Stimulated activated CD4-positive, alpha-beta T cell treated with anti-CD3 and anti-CD28 coated beads, TNF-alpha, amount 100 ng/mL, for 24 hours (primary cell): ENCODE results near the gene IYD.
"Not testable (repeated sequence)": the region's sequence is repeated elsewhere in the genome, so short reads cannot be mapped to it uniquely, and the experiment has no call there.

Experiments
- DNase-seq, 3 experiments: peaks; one replicate each; pipeline ENCODE4 v3.0.0-alpha.2; 2020; ENCODE audit warnings: low read depth in 3 of 3

IYD gene

DNA sequence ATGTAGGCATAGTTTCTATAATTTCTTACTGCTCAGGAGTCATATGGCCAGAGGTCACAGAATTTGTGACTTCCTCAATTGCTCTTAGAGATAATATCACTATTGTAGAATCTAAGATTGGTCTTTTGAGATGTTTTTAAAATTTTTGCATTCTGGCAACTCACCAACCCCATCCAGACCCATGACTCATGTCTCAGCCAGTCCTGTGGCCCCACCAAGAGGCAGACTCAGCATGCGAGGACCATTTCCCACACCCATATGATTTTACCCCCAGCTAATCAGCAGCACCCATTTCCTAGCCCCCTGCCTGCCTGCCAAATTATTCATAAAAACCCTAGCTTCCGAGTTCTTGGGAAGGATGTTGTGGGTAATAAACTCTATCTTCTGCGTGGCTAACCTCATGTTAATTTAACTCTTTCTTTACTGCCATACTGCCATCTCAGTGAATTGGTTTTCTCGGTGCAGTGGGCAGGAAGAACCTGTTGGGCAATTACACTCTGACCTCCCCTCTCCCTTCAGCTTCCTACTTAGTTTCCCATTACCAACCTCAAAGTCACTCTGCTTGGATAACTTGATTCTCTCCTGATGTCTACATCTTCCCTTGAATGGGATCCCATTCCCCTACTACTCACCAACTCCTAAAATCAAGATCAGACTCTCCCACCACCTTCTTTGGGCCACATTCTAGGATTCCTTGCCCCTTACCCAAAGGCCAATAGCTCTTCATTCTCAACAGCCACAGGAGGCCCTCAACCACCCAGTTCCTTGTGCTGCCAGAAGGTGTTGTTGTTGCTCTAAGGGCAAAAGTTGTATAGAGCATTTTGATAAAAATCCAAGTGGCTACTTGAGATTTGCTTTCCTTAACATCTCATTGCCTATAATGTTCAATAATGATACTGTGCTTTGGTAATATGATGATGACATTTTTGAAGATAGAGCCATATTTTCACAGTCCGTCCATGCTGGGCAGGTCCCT, 16.2 kb upstream of the IYD start:
- DNase-seq = no peak

DNA sequence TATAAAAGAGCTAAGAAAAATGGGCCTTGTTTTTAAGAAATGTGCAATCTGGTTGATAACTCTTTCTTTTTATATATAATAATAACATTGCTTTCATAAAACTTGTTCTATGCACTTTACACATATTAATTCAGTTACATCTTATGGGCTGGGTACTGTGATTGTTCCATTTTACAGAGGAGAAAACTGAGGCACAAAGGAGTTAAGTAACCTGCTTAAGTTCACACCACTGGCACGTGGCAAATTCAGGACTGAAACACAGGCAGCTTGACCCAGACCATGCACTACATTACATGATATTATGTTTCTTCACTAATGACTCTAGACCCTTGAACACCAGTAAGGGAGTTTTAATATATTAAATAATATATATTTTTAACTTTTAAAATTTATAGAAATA, 15.4 kb upstream of the IYD start:
- no peak for DNase-seq

DNA sequence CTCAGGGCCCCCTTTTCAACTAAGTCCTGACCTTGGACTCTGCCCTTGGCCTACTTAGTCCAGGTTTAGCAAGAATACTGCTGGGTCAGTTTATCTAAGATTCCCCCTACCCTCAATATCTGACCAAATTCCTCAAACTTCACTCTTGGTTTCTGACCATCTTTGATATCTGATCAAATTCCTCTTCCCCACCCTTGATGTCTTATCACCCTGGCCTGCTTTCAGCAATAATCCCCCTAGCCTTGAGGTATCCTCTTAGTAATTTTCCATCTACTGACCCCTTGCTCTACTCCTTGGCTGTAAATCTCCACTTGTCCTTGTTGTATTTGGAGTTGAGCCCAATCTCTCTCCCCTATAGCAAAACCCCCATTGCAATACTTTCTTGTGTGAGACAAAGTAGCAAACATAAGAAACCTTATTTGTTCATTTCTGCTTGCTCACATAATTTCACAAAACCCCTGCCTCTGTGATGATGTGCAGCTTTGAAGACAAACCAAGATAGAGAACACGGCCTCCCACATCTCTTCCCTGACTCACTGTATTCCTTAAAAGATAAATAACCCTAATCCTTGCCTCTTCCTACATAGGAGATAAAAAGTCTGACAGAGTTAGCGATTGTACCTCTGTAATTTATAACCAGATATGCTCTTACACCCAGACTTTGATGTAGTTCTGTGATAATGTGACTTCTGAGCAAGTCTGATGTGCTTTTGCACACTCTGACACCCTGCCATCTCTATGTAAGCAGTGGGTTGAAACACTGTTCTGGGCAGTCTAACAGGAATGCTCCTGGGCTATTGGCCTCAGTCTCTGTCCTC, 13.8 kb upstream of the IYD start:
- DNase-seq = no peak

- no peak for DNase-seq
Observed at GRCh38 chr6:150355932-150356331, 12.9 kb upstream of the IYD start.

DNA sequence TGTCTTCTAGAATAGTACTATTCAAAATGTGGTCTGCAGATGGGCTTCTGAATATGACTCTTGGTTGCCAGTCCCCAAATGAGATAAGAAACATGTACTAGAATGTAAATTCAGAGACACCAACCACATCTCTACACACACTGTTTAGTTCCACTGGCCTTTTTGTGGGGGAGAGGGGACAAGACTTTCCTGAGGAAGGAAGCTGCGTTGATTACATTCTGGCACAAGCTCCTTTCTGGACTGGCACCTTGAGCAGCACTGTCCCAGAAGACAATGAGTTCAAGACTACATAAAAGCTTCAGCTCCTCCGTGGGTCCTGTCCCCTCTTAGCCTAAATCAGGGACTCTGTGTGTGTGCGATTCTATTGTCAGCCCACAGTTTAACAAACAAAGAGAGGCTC, 6.9 kb upstream of the IYD start:
- no peak for DNase-seq

DNA sequence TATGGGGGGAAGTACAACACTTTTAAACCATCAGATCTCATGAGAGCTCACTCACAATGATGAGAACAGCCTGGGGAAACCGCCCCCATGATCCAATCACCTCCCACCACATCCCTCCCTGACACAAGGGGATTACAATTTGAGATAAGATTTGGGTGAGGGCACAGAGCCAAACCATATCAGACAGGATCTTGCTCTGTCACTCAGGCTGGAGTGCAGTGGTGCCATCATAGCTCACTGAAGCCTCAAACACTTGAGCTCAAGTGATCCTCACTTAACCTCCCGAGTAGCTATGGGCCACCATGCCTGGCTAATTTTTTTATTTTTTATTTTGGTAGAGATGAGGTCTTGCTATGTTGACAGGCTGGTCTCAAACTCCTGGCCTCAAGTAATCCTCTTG, 5.1 kb upstream of the IYD start:
- DNase-seq = no peak

DNA sequence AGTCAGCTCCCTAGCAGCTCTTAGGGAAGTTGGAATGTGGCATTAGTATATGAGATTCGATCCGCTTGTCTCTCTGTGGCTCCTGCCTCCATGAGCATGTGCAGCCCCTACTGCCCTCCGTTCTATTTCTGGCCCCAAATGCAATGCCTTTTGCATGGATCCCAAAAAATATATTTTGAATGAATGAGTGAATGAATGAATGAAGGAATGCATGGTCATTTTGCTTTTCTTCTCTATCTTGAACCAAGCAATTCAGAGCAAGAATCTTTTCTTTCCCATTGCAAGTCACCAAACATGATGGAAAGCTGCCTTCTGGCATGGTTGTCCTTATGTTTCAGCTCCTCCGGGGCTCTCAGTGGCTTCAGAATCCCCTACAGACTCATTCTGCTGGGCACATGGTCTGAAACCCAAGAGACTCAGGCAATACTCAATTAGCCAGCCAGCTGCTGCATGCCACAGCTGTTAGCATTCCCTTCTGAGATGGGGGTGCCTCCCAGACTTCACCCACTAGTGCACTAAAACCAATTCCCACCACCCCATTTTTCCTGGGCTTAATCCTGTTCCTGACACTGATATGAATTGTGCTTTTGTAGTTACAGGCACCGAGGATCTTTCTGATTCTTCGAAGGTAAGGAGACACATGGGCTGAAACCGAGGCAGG, 2.6 kb upstream of the IYD start:
- no peak for DNase-seq

DNA sequence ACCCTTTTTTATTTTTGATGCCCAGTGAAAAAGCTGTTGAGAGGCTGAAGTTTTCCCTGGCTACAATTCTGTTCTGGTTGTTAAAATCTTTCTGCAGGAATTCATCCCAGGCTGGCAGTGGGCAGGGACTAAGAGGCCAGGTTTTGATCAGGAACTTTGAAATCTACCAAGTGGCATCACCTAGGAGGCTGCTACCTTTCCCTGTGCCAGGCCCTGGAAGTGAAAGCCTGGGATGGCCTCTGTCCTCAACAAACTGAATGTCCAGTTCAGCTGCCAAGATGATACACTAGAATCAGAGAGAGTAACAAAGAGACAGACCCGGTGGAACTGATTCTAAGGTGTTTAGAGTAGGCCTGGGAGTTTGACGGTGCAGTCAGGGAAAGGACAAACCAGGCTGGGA, 596 bp downstream of the IYD start:
- DNase-seq = no peak

DNA sequence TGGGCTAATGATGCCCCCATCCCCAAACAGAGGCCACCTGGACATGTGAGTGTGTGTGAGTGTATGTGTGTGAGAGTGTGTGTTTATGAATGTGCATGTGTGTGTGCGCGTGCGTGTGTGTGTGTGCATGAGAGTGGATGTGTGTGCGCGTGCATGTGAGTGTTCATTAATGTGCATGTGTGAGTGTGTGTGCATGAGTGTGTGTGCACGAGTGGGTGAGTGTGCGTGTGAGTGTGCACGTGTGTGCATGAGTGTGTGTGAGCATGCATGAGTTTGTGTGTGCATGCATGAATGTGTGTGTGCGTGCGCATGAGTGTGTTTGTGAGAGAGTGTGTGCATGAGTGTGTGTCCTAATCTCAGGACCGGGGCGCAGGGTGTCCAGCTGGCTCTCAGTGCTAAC, 1.3 kb downstream of the IYD start:
- no peak for DNase-seq

DNA sequence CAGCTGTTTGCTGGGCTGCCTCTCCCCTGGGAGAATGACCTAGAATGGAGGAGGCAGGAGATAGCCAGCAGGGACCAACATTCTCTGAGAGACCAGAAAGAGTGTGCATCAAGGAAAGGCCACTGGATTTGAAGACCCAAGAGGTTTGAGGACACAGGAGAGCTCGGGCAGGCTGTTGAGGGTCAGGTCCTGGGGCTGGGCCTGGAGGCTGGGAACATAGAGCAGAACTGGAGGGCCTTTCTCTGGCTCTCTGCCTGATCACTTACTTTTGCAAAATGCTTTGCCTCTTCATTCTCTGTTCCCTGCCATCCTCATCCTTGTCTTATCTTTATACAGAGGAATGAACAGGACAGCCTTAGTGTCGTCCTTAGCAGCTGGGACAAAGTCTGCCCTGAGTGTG, 2.5 kb downstream of the IYD start:
- no peak for DNase-seq

DNA sequence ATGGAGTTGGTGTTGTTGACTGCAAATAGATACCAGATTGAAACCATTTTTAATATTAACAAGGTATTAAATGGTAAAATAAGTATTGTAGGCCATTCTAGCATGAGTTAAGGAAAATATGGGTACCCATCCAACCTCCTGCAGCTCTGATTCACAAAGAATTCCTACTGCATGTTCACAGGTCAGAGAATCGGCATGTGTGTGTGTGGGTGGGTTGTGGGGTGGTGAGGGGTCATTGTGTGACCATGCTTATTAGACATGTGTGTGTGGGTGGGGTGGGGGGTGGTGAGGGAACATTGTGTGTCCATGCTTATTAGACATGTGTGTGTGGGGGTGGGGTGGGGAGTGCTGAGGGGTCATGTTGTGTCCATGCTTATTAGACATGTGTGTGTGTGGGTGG, 3.2 kb downstream of the IYD start:
- no peak for DNase-seq

DNA sequence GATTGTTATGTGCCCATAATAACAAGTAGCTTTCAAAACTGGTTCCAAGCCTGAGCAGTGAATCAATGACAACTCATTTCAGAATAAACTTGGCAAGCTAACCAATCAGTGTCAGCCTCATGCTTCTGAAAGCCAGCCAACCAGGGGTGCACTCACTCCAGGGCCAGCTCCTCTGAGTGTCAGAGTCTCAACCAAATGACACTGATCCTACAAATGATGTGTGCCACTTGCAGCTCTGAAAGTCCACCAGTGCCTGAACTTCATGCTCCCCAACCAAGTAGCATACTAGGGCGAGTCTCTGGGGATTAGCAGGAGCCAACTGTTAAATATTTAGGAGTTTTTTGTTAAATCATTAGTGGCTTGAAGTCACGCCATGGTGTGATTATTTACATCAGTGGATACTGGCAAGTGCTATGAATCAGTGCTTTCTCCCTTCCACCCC, 4.5 kb downstream of the IYD start:
- no peak for DNase-seq

GRCh38 chr6:150374346-150374745, 5.5 kb downstream of the IYD start:
- DNase-seq = not testable (repeated sequence)

GRCh38 chr6:150377211-150377781, 8.5 kb downstream of the IYD start:
- no peak for DNase-seq

DNA sequence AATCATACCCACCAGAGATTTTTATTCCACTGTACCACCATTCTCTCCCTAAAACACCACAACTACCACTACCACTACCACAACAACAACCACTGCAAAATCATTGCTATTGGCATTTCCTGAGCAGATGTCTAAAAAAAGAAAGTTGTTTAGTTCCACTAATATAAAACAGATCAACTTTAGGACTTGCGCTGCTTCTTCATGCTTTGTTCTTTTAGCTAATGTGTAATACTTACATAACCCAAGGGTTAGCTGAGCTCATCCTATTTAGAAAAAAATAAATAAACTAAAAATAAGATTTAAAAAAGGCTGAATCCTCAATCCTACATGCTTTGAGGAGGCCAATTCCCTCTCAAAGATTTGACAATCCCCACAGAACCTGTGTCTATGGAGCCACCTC, 11.4 kb downstream of the IYD start:
- no peak for DNase-seq

- DNase-seq = no peak
Observed at GRCh38 chr6:150382171-150382570, 13.4 kb downstream of the IYD start.

DNA sequence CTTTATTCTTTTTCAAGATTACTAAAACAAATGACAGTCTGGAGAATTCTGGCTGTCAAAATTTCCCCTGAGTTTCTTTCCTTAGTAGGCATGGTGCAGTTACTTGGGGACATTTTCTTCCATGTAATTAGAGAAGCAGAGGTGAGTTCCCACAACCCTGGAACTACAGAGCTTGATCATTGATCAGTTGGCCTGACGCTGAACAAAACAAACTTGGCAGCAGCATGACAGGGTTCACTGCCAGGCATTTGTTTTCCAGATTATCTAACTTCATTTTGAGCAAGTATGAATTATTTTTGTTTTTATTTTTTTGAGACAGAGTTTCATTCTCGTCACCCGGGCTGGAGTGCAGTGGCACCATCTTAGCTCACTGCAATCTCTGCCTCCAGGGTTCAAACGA, 22.6 kb downstream of the IYD start:
- no peak for DNase-seq

DNA sequence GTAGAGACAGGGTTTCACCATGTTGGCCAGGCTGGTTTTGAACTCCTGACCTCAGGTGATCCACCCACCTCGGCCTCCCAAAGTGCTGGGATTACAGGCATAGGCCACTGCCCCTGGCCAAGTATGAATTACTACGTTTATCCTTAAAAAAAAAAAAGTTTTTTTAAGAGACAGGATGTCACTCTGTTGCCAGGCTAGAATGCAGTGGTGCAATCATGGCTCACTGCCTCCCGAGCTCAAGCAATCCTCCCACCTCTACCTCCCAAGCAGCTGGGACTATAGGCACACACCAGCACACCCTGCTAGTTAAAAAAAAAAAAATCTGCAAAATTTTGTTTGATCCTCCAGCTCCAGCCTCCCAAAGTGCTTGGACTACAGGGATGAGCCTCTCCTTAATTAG, 23.1 kb downstream of the IYD start:
- no peak for DNase-seq

DNA sequence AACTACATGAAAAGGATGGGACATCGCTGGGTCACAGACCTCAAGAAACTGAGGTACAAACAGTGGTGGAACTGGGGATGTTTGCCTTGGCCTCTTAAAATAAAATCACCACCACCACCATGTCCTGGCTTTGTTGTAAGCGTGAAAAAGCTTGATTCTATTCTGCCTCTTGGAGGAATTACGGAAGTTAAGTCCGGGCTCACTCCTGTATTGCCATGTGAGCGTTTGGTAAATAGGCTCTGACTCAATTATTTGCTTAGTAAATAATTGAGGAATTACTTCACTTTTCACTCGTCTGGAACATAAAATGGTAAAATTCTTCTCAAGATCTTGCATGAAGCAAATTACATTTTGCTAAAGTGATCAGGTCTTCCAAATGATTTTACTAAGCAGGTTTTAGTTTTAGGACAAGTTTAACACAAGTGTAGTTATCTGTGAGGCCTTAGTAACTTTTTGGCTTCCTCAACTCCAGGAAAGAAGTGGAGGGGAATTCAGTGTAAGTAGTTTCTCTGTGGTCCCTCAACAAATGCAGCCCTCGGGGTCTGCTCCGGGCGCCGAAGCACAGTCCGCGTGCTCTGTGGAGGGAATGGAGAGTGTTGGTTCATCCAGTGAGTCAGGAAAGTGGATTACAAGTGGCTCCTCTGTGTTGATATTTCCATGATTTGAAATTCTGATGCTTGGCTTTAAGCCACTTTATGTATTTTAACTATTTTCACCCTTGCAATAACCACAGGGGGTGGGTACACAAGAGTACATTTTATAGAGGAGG, 23.8 kb downstream of the IYD start:
- no peak for DNase-seq

DNA sequence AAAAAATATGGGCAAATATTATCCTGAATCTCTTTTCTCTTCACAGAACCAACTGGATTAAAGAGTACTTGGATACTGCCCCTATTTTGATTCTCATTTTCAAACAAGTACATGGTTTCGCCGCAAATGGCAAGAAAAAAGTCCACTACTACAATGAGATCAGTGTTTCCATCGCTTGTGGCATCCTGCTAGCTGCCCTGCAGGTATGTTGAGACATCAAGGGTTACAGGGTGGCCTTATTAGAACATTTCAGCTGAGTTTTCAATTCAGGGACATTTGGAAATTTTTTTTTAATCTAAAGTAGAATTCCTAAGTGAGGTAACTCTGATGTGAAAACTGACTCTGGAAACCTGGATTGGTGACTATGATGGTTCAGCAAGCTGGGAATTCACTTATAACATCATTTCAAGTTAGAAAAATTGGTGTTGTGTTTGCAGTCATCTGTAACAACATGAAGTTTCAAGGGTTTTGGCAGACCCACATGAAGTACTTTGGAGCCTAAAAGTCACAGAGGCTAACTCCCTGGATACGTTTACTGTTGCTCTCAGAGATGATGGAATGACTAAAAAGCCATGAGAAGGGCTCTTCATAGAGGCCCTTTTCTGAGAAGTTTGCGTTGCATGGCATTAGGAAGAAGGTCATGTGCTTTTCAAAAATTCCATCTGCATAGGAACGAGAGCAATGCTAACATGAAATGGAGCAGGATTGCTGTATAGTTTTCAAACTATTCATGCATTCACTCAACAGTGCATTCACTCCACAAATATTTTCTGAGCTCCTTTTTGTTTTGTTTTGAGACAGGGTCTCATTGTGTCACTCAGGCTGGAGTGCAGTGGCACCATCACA, 25.5 kb downstream of the IYD start:
- DNase-seq = no peak
